NT2/D1 (cell line): ENCODE measurements around the gene B3GNT2.

Source experiments
- SUZ12 ChIP-seq: IDR thresholded peaks from 2 replicates; pipeline ENCODE4 v1.6.1; 2011; ENCODE audit not compliant: insufficient read length, insufficient read depth; ENCODE audit errors: extremely low read depth
- ZNF274 ChIP-seq: IDR thresholded peaks from 2 replicates; pipeline ENCODE4 v1.6.1; 2011; ENCODE audit warnings: mild to moderate bottlenecking, low read depth, low read length

GRCh38 chr2:62196278-62196901 is 475 bp downstream of the B3GNT2 start:
- TF ChIP-seq ZNF274 (no peak), SUZ12 (no peak)
